Fibroblast of the conjunctiva (primary cell): ENCODE results near the gene PPP2R3C.
"Not testable (repeated sequence)": the region's sequence is repeated elsewhere in the genome, so short reads cannot be mapped to it uniquely, and the experiment has no call there.

Experiments used
- DNase-seq: peaks from one replicate; pipeline ENCODE4 v3.0.0-alpha.2; 2010; ENCODE audit warnings: low read depth

Gene PPP2R3C

DNA sequence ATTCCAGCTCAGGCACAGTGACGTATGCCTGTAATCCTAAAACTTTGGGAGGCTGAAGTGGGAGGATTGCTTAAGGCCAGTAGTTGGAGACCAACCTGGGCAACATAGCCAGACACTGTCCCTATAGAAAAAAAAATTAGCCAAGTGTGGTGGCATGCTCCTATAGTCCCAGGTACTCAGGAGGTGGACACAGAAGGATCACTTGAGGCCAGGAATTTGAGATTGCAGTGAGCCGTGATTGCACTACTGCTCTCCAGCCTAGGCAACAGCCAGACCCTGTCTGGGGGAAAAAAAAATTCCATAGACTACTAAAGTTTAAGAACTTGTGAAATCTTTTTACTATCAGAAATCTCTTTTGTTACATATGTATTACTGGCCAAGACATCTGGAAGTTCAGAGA is 69.2 kb downstream of the PPP2R3C start:
- DNase-seq, result no peak

DNA sequence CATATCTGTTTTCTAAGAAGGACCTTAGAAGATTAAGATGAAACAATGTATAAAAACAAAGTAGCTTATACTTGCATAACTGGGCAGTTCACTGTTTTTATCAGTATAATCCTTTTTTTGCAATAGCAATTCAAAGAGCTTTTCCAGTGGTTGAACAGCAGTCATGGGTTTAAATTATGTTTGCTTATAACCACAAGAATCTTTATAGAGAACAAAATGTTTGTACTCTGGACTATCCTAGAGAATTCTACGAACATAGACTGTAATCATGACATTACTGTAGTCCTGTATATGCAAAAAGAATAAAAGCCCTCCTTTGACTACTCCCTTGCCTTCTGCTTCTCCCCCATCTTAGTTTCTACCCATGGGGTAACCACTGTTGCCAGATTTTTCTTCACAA is 70.0 kb downstream of the PPP2R3C start:
- no peak for DNase-seq

DNA sequence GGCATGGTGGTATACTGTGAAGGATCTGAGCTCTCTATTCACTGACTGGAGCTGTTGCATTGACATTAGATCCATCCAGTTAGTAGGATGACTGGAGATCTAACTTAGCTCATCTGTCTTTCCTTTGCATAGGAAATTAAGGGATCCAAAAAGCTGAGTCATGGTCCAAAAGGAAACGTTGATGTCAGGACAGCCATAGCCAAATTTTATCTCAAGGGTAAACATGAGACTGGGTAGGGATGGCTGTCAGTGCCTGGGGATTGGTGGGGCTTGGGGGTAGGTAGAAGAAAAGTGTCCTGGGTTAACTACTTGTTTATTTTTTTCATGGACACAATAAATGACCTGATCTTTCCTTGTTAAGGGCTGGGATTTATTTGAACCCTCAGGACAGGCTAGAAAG is 71.1 kb downstream of the PPP2R3C start:
- DNase-seq, result peak; percentile 9

DNA sequence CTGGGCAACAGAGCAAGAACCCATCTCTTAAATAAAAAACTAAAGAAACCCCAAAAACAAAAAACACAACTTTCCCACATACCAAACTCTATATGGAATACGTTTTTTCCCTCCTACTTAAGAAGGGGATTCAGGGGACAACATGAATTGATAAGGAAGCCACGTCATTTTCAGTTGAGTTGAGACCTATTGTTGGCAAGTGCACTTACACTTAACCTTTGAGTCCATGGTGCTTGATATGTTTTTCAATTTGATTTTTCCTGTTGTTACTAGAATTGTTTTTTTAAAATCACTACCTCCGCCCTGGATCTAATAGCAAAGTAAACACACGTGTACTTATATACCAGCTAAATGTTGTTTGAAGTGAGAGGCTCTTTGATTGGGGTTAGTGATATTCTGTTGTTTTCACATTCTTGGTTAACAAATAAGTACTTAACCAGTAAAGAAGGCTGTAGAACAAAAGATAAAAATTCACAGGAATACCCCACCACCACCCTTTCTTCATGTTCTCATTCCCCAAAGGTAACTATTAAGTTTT is 73.7 kb downstream of the PPP2R3C start:
- no peak for DNase-seq

DNA sequence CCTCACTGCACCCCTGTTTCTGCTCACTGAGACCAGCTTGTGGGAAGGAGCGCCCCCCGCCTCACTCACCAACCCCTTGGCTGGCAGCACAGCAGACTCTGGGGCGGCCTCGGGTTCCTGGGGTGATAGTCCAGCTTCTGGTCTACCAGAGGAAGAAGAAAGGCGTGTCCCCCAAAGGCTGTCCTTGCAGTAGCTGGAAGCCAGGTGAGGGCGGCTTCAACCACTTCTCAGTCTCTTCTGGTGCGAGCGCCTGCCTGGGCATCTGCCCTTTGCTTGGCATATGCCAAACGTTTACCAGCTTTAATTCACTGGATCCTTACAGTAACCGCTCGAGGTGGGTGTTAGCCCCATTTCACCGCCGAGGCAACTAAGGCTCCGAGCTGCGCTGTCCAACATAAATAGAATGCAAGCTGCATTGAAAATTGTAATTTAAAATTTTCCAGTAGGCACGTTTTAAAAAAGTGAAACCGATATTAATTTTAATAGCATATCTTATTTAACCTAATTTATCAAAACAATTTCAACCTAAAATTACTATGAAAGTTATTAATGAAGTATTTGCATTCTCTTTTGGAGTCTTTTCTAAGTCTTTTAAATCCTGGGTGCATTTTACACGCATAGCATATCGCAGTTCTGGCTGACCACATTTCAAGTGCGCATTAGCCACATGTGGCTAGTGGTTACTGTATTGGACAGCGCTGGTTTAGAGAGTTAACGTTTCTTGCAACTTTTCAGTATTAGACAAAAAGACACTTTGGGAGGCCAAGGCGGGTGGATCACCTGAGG is 74.8 kb downstream of the PPP2R3C start:
- peak; percentile 5 for DNase-seq

DNA sequence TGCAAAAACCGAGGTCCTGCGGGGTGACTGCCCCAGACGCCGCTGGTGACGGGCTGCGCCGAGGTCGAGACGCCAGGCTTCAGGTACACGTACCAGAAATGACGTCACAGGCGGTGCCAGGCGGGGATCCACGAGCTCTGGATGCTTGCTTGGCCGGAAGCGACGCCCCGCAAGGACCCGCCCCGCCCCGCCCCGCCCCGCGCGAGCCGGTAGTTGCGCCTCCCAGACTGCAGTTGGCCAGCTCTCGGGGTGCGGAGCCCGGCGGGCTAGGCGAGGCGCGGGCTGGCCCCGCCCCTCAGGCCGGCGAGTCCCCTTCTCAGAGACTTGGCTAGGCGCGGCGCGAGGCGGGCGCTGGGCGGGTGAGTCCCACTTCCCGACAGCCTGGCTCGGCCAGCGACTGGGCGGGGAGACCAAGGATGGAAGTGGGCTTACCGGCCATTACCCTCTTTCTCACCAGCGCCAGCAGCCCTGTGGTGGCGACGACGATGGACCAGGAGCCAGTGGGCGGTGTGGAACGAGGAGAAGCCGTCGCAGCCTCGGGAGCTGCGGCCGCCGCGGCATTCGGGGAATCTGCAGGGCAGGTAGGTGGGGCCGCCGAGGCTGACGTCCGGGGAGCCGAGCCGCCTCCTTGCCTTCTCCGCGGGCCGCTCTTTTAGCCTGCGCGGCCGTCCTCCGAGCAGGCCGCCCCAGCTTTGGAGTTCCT is 75.6 kb downstream of the PPP2R3C start, which contains the start of gene FAM177A1:
Gene FAM177A1, plus strand, starts transcription at position 225 of the 703 bp plus-strand sequence. Its CDS starts 192 bp downstream, at position 417.
- peak; percentile 91 for DNase-seq

DNA sequence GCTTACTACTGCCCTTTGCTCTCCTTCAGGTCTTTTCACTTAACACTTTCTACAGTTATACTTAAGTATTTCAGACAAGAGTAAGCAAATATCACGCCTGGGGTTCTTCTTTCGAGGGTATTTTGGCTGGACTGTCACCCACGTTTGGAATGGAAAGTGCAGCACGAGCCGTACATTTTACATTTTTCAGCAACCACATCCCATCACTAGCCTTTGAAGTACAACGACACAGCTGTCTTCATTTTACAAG is 76.1 kb downstream of the PPP2R3C start:
- DNase-seq, result no peak

DNA sequence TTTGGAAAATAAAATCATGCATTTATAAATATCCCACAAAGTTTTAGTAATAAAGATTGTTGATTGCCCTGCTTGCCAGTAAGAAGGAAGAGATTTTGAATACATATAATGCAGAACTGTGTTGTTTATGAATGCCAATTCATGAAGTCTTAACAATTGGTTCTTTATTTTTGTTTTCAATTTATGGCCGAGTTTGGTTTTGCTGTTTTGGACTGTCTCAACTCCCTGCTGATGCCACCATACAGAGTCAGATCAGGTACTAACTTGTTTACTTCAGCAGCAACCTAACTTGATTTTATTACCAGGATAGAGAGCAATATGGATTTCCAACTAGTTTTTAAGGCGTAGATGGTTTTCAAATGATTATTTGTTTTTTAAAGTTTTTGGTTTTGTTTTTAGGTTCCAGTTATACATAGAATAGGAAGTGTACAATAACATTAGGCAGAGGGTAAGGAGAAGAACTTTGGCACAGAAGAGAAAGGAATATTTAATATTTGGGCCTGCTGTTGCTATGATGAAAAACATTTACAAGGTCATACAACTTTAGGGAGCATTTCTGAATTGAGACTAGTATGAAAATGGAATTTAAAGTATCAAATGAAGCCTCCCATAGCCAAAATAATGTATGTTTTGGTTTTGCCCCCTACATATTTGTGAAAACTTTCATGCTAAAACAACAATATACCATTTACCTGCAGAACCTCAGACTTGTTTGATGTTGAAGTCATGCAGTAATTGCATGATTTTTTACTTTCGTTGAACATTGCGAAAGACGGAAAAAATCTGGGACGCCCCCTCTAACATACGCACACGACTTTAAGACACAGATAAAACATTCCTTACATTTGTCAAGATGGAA is 76.6 kb downstream of the PPP2R3C start:
- peak; percentile 5 for DNase-seq

DNA sequence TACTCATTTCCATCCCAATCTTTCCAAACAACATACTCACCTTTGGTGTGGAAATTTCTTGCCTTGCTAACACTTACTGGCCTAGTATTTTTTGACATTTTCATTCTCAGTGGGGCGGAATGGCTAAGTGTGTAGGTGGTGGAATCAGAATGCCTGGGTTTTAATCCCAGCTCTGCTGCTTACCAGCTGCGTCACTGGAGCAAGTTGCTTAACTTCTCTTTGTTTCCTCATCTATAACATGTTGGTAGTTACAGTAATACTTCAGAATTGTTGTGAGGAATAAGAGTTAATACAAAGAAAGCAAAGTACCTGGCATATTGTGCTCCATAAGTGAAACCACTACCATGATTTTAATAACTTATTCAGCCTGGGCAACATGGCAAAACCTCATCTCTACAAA is 78.7 kb downstream of the PPP2R3C start:
- no peak for DNase-seq

DNA sequence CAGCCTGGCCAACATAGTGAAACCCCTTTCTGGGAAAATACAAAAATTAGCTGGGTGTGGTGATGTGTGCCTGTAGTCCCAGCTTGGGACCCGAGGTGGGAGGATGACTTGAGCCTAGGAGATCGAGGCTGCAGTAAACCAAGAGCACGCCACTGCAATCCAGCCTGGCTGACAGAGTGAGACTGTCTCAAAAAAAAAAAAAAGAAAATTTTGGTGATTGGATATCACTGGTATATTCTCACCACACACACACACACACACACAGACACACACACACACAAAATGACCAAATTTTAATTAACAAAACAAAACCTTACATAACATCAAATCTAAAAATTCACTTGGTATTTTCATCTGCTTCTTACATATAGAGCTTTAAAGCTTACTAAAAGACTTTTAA is 79.2 kb downstream of the PPP2R3C start:
- DNase-seq, result no peak

DNA sequence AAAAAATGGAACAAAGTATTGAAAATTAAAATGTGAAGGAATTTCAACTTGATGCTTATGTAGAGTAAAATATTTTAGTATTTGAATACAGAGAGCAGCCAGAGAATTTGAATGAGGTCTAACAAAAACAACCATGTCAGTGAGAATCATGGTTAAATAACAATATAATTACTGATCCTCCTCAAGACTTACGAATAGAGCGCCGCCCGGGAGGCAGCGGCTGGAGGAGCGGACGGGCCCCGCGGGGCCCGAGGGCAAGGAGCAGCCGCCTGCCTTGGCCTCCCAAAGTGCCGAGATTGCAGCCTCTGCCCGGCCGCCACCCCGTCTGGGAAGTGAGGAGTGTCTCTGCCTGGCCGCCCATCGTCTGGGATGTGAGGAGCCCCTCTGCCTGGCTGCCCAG is 83.5 kb downstream of the PPP2R3C start:
- not testable (repeated sequence) for DNase-seq
